Uterus (tissue), 2 donors: ENCODE data around the gene DST.

Experiments used
- POLR2A ChIP-seq, 2 donors: fragments of 450-650 bp; IDR thresholded peaks; one replicate each; pipeline ENCODE4 v1.6.1; 2016; ENCODE audit warnings: antibody characterized with exemption in 2 of 2, mild to moderate bottlenecking in 1 of 2, moderate library complexity in 1 of 2
- TF ChIP-seq, protein P1 (sequence below), 4 experiments: fragments of 200-600 bp in 2 of 4; fragments of 450-650 bp in 2 of 4; sonication (generic) in 2 of 4; IDR thresholded peaks; one replicate each; pipeline ENCODE4 v1.5.1; 2016 to 2019; ENCODE audit warnings: antibody characterized with exemption in 4 of 4, mild to moderate bottlenecking in 2 of 4, moderate library complexity in 1 of 4

DNA sequence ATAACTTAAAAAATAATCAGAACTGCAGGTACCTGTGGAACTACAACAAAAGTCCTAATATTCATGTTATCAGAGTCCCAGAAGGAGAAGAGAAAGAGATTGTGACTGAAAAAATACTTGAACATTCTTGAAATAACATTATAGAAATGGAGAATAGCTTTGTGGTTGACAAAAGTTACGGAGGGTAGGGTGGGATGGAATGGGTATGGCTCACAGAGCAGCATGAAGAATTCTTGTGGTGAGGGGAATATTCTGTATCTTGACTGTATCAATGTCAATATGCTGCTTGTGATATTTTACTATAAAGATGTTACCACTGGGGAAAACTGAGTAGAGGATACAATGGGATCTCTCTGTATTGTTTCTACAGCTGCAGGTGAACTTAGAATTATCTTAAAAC is 122.5 kb downstream of the DST start:
- TF ChIP-seq, protein P1, sequence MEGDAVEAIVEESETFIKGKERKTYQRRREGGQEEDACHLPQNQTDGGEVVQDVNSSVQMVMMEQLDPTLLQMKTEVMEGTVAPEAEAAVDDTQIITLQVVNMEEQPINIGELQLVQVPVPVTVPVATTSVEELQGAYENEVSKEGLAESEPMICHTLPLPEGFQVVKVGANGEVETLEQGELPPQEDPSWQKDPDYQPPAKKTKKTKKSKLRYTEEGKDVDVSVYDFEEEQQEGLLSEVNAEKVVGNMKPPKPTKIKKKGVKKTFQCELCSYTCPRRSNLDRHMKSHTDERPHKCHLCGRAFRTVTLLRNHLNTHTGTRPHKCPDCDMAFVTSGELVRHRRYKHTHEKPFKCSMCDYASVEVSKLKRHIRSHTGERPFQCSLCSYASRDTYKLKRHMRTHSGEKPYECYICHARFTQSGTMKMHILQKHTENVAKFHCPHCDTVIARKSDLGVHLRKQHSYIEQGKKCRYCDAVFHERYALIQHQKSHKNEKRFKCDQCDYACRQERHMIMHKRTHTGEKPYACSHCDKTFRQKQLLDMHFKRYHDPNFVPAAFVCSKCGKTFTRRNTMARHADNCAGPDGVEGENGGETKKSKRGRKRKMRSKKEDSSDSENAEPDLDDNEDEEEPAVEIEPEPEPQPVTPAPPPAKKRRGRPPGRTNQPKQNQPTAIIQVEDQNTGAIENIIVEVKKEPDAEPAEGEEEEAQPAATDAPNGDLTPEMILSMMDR (IDR thresholded peaks at IDR 0.05) = no peak
- no peak for TF ChIP-seq POLR2A (IDR thresholded peaks at IDR 0.05)
